Stimulated activated CD8-positive, alpha-beta memory T cell treated with anti-CD3 and anti-CD28 coated beads, Interleukin-15, amount 100 ng/mL, for 48 hours (primary cell): ENCODE measurements around the gene GOLGA6L10.
A peak's percentile ranks its signal among the peaks of the same experiment; 100 is the strongest.
"Not testable (repeated sequence)": the region's sequence is repeated elsewhere in the genome, so short reads cannot be mapped to it uniquely, and the experiment has no call there.

Experiments
- DNase-seq, 2 donors: peaks; one replicate each; pipeline ENCODE4 v3.0.0-alpha.2; 2020; ENCODE audit warnings: low read depth in 2 of 2

The GOLGA6L10 gene

GRCh38 chr15:82299511-82299914, 49.8 kb downstream of the GOLGA6L10 start:
- not testable (repeated sequence) for DNase-seq

DNA sequence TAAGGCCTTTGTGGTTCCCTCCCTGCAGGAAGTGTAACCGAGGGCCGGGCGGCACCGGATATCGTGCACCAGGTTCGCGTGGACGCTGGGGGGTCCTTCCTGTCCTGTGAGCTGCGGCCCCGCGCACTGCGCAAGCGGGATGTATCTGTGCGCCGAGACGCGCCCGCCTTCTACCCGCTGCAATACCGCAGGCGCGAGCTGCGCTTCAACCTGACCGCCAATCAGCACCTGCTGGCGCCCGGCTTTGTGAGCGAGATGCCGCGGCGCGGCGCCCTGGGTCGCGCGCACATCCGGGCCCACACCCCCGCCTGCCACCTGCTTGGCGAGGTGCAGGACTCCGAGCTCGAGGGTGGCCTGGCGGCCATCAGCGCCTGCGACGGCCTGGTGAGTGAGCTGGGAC, 50.8 kb downstream of the GOLGA6L10 start:
- DNase-seq, result peak; percentile 34 to 37

- DNase-seq, result no peak
Observed at GRCh38 chr15:82298032-82298431, 51.2 kb downstream of the GOLGA6L10 start.

- no peak for DNase-seq
Observed at GRCh38 chr15:82297546-82297945, 51.7 kb downstream of the GOLGA6L10 start.

- no peak for DNase-seq
Observed at GRCh38 chr15:82294061-82294690, 55.1 kb downstream of the GOLGA6L10 start.

- DNase-seq, result no peak
Observed at GRCh38 chr15:82292271-82292670, 57.0 kb downstream of the GOLGA6L10 start.
